ENCODE measurements around the gene KCNIP1. TPM values are rescaled to one million over a fixed set of nuclear protein-coding genes. Genes with fewer than 3 reads are reported as not detected.
A peak's percentile ranks its signal among the peaks of the same experiment; 100 is the strongest.

KCNIP1 gene
- total RNA-seq, 2 donors from 2014 or later = 0.52 to 0.99 TPM

DNA sequence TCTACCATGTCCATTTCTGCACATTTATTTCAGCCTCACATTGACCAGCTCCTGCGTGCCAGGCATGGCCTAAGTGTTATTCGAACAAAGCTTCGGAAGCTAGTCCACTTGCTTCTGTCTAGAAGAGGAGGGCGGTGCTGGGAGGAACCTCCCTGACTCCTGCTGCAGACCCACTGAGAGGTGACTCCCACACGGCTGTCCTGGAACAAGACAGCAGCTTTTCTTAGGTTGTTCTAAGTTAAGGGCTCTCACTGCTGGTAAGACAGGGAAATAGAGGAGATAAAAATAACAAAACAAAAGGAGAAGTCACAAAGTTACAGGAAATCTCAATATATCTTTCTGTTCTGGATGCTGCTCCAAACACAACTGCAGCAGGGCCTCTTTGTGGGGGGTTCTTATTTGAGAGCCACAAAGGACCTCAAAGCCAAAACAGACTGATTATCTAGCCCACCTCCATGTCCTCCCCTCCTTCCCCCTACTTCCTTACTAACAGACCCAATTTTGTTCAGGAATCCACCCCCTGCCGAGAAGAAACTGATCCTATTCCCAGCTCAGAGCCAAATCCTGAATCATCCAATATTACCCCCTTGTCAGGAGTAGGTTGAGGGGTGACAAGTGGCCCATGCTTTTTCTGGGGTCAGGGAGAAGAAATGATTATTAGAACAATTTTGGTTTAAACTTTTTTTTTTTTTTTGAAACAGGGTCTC lies 28.4 kb upstream of the KCNIP1 start:
- no peak overlapping the region for H3K4me3 ChIP-seq
- H3K9me3 ChIP-seq = no peaks in the 10 kb centered on the region
- no peaks in the 10 kb centered on the region for H3K36me3 ChIP-seq (replicated peaks in 1 of 2; ENCODE audit: insufficient read depth in 1 of 2, low read depth in 2 of 2)
- no peaks in the 10 kb centered on the region for H3K27me3 ChIP-seq
- TF ChIP-seq POLR2A (IDR thresholded peaks at IDR 0.05) = no peak
- TF ChIP-seq, protein P1, sequence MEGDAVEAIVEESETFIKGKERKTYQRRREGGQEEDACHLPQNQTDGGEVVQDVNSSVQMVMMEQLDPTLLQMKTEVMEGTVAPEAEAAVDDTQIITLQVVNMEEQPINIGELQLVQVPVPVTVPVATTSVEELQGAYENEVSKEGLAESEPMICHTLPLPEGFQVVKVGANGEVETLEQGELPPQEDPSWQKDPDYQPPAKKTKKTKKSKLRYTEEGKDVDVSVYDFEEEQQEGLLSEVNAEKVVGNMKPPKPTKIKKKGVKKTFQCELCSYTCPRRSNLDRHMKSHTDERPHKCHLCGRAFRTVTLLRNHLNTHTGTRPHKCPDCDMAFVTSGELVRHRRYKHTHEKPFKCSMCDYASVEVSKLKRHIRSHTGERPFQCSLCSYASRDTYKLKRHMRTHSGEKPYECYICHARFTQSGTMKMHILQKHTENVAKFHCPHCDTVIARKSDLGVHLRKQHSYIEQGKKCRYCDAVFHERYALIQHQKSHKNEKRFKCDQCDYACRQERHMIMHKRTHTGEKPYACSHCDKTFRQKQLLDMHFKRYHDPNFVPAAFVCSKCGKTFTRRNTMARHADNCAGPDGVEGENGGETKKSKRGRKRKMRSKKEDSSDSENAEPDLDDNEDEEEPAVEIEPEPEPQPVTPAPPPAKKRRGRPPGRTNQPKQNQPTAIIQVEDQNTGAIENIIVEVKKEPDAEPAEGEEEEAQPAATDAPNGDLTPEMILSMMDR (IDR thresholded peaks at IDR 0.05) = no peak
- DNase-seq = no peak
- peaks cover 14% of the 10 kb centered on the region for H3K4me1 ChIP-seq
- no peak for ATAC-seq
- H3K27ac ChIP-seq = no peak overlapping the region
- intact Hi-C loops (cut with DNase I) = no loop called here
- 66 to 69% methylated on average over 6 of the region's 6 CpGs for WGBS, 2 donors

DNA sequence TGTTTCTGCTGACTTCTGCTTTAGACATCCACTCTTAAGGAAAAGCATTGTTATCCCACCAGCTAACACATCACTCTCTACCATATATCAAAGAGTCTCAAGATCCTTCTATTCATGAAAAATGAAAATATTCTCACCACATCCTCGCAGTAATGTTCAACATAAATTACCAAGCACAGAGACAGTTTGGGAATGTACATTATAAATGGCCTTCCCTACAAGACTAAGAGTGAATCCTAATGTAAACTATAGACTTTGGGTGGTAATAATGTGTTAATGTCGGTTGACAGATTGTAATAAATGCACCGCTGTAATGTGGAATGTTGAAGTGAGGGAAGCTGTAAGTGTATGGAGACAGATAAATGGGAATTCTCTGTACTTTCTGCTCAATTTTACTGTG lies 27.1 kb upstream of the KCNIP1 start:
- no peaks in the 10 kb centered on the region for H3K36me3 ChIP-seq (replicated peaks in 1 of 2; ENCODE audit: insufficient read depth in 1 of 2, low read depth in 2 of 2)
- no peak for DNase-seq
- no peaks in the 10 kb centered on the region for H3K9me3 ChIP-seq
- no peaks in the 10 kb centered on the region for H3K27me3 ChIP-seq
- WGBS, 2 donors = 83 to 97% methylated on average over 3 of the region's 3 CpGs
- H3K4me1 ChIP-seq = peaks cover 17% of the 10 kb centered on the region
- H3K27ac ChIP-seq = no peak overlapping the region
- no peak for ATAC-seq
- intact Hi-C loops (cut with DNase I) = no loop called here
- TF ChIP-seq, protein P1 (IDR thresholded peaks at IDR 0.05) = no peak
- TF ChIP-seq POLR2A (IDR thresholded peaks at IDR 0.05) = no peak
- H3K4me3 ChIP-seq = no peak overlapping the region

DNA sequence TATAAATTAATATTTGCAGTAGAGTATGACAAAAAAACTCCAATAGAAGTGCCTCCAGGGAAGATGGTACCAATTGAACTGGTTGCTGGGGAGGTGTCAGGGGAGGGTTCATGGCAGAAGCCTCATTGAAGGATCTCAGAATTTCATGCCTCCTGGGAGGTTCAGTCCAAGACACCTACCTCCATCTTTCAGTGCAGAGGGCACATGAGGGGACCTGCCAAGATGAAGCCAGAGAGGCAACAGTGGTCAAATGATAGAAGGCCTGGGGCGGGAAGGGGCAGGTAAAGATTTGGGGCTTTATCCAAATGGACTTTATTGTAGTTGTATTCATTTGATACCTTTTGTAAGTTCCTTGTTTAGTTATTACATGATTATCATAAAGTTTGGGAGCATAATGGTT lies 25.9 kb upstream of the KCNIP1 start:
- Histone ChIP-seq H3K4me3 (no peak overlapping the region), H3K4me1 (peaks cover 17% of the 10 kb centered on the region), H3K9me3 (no peaks in the 10 kb centered on the region), H3K27ac (no peak overlapping the region), H3K36me3 (replicated peaks in 1 of 2; ENCODE audit: insufficient read depth in 1 of 2, low read depth in 2 of 2) (no peaks in the 10 kb centered on the region), H3K27me3 (no peaks in the 10 kb centered on the region)
- intact Hi-C loops (cut with DNase I) = no loop called here
- ATAC-seq (no peak), DNase-seq (no peak)
- TF ChIP-seq POLR2A (IDR thresholded peaks at IDR 0.05) = no peak
- TF ChIP-seq, protein P1 (IDR thresholded peaks at IDR 0.05) = no peak
- 86 to 91% methylated on average over 1 of the region's 1 CpG for WGBS, 2 donors

DNA sequence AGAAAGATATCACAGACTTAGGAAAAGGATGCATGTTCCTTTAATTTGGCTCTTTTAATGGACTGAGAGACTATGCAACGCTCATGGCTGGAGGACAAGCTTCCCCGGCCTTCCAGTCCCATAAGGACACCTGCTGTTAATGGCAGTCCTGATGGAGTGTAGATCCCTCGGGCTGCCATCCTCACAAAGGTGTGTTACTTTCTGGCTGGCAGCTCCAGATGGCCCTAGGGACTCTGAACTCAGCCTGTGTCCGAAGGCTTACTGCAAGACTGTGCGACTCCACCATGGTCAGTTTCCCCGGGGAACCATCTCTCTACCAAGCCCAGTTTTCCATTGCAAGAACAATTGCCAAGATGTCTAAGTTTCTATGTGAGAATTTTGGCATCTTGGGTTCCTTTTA lies 25.5 kb upstream of the KCNIP1 start:
- no peak for TF ChIP-seq POLR2A (IDR thresholded peaks at IDR 0.05)
- TF ChIP-seq, protein P1 (IDR thresholded peaks at IDR 0.05) = no peak
- no peaks in the 10 kb centered on the region for H3K9me3 ChIP-seq
- DNase-seq = no peak
- no peaks in the 10 kb centered on the region for H3K36me3 ChIP-seq (replicated peaks in 1 of 2; ENCODE audit: insufficient read depth in 1 of 2, low read depth in 2 of 2)
- H3K27me3 ChIP-seq = no peaks in the 10 kb centered on the region
- intact Hi-C loops (cut with DNase I) = no loop called here
- H3K27ac ChIP-seq = no peak overlapping the region
- peaks cover 17% of the 10 kb centered on the region for H3K4me1 ChIP-seq
- ATAC-seq = no peak
- H3K4me3 ChIP-seq = no peak overlapping the region
- WGBS, 2 donors = 81 to 91% methylated on average over 6 of the region's 6 CpGs

DNA sequence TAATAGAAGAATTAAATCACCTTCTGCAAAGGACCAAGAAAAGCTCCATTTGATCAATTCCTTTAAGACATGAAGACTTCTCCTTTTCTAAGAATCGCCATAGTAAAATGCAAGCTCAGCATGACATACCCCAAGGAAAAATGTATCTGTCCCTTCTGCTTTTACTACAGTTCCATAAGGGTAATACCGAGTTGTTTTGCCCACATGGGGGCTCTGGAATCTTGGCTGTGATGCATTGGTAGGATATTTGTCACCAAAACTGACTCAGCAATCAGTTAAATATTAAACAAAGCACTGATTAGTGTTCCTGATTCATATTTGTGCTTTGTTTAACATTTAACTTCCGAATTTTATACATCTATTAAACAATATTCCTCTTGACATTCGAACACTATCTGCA lies 24.3 kb upstream of the KCNIP1 start:
- H3K4me1 ChIP-seq = peaks cover 17% of the 10 kb centered on the region
- no peak overlapping the region for H3K4me3 ChIP-seq
- 8 to 12% methylated on average over 4 of the region's 4 CpGs for WGBS, 2 donors
- H3K9me3 ChIP-seq = no peaks in the 10 kb centered on the region
- TF ChIP-seq, protein P1 (IDR thresholded peaks at IDR 0.05) = peak in 4 of 7 experiments; percentile 2 to 40 (median 32)
- no peak for TF ChIP-seq POLR2A (IDR thresholded peaks at IDR 0.05)
- ATAC-seq (peak; percentile 82), DNase-seq (peak; percentile 23 to 60 (median 38))
- H3K36me3 ChIP-seq (replicated peaks in 1 of 2; ENCODE audit: insufficient read depth in 1 of 2, low read depth in 2 of 2) = no peaks in the 10 kb centered on the region
- peak overlapping the region in 1 of 4 donors; percentile 26 for H3K27ac ChIP-seq
- intact Hi-C loops (cut with DNase I) = no loop called here
- no peaks in the 10 kb centered on the region for H3K27me3 ChIP-seq

Measured in body of pancreas (tissue), 4 donors.